Measurements from ENCODE around the gene ZMYND8.

The ZMYND8 gene

GRCh38 chr20:47175493-47175892 lies 181.0 kb downstream of the ZMYND8 start:
- H3K4me3 ChIP-seq (ENCODE audit: low read length), result no peak overlapping the region
- no peak for DNase-seq (ENCODE audit: low read depth)
- TF ChIP-seq CTCF (IDR thresholded peaks at IDR 0.05; ENCODE audit: insufficient read depth, low read depth, low read length, missing control alignments), result no peak

GRCh38 chr20:47174456-47175243 lies 181.8 kb downstream of the ZMYND8 start:
- no peak for TF ChIP-seq CTCF (IDR thresholded peaks at IDR 0.05; ENCODE audit: insufficient read depth, low read depth, low read length, missing control alignments)
- no peak overlapping the region for H3K4me3 ChIP-seq (ENCODE audit: low read length)
- no peak for DNase-seq (ENCODE audit: low read depth)

- no peak for TF ChIP-seq CTCF (IDR thresholded peaks at IDR 0.05; ENCODE audit: insufficient read depth, low read depth, low read length, missing control alignments)
- H3K4me3 ChIP-seq (ENCODE audit: low read length), result no peak overlapping the region
- no peak for DNase-seq (ENCODE audit: low read depth)
These were observed 182.8 kb downstream of the ZMYND8 start for GRCh38 chr20:47173596-47174216.

- no peak for TF ChIP-seq CTCF (IDR thresholded peaks at IDR 0.05; ENCODE audit: insufficient read depth, low read depth, low read length, missing control alignments)
- H3K4me3 ChIP-seq (ENCODE audit: low read length), result no peak overlapping the region
- no peak for DNase-seq (ENCODE audit: low read depth)
These were observed 183.9 kb downstream of the ZMYND8 start for GRCh38 chr20:47172579-47172978.

GRCh38 chr20:47167846-47168245 lies 188.7 kb downstream of the ZMYND8 start:
- no peak for TF ChIP-seq CTCF (IDR thresholded peaks at IDR 0.05; ENCODE audit: insufficient read depth, low read depth, low read length, missing control alignments)
- H3K4me3 ChIP-seq (ENCODE audit: low read length), result no peak overlapping the region
- DNase-seq (ENCODE audit: low read depth), result no peak

- no peak overlapping the region for H3K4me3 ChIP-seq (ENCODE audit: low read length)
- no peak for TF ChIP-seq CTCF (IDR thresholded peaks at IDR 0.05; ENCODE audit: insufficient read depth, low read depth, low read length, missing control alignments)
- DNase-seq (ENCODE audit: low read depth), result no peak
These were observed 191.1 kb downstream of the ZMYND8 start for GRCh38 chr20:47165376-47165865.

Measured in epithelial cell of esophagus (primary cell).